ENCODE results near the gene VSX1.

The VSX1 gene

DNA sequence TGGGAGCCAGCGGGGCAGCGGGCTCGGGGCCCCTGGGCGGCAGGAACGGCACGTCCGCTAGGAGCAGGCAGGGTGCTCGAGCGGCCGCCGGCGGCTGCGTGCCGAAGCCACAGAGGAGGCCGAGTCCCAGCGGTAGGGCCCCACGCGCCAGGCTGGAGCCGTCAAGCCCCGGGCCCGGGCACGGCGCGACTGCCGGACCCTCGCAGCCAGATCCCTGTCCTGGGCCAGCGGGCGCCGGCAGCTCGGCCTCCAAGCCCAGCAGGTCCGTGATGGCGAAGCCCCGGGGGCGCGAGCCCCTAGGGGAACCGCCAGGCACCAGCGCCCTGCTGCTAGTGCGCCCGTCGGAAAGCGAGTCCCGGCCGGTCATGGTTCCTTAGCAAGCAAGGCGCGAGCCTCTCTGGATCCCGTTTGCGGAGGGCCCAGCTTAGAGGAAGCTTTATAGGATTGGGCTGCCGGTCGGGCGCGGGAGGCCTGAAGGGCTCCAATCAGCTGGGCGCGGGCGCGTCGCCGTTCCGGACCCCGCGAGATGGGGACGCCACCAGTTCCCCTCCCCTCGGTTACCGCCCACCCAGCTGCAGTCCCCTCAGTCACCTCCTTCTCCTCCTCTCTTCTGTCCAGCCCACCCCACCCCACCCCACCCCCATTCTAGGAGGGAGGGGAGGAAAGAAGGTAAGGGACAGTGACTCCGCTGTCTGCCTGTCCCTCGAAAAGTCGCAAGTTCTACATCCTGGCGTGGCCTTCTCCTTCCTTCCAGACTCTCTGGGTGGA is at the start of gene VSX1:
TSS of gene VSX1 (minus strand) at position 412 of the 768 bp plus-strand sequence. CDS start at position 367, 45 bp downstream.
- no peaks in the 10 kb centered on the region for H3K36me3 Mint-ChIP-seq (ENCODE audit: low read depth)
- no peak within 1 kb of the TSS for H3K4me3 Mint-ChIP-seq
- H3K4me1 Mint-ChIP-seq (ENCODE audit: low read depth), result peaks cover 7% of the 10 kb centered on the region
- no peak within 1 kb of the TSS for H3K27ac Mint-ChIP-seq
- H3K9me3 Mint-ChIP-seq, result no peaks in the 10 kb centered on the region
- H3K27me3 Mint-ChIP-seq (ENCODE audit: low read depth), result peaks cover 89% of the 10 kb centered on the region

DNA sequence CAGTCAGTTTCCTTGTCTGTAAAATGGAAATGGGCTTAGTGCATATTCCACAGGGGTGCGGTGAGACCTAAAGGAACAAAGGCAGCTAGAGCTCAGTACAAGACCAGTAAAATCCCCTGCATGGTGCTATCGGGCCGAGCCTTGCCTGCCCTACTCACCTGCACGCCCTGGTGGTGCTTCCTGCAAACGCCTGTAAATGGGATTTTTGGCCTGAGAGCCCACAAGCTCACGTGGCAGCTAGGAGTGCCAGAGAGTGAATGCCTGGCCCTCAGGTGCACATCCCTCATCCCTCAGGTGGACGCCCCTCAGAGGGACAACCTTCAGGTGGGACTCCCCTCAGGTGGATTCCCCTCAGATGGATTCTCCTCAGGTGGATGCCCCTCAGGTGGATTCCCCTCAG is 48.0 kb upstream of the VSX1 start:
- Mint-ChIP-seq H3K27me3 (ENCODE audit: low read depth) (no peaks in the 10 kb centered on the region), H3K27ac (no peak overlapping the region), H3K4me3 (no peak overlapping the region), H3K36me3 (ENCODE audit: low read depth) (no peaks in the 10 kb centered on the region), H3K4me1 (ENCODE audit: low read depth) (no peaks in the 10 kb centered on the region), H3K9me3 (no peaks in the 10 kb centered on the region)

DNA sequence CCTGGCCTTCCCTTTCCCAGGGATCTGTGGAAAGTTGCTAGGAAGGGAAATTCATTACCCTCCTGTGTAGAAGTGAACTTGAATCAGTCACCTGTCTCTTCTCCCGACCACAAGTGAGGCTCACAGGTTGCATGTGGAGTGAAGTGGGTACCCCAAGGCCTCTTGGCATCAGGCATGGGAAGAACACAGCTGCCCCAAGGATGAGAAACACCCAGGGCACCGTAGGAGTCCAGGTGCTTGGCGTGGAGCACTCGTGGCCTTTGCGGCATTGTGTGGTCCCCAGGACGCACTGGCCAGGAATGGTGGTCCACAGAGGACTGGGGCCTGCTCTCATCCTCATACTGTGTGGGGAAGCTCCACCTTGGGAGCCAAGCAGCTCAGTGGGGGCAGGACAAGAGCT is 47.5 kb upstream of the VSX1 start:
- Mint-ChIP-seq H3K36me3 (ENCODE audit: low read depth) (no peaks in the 10 kb centered on the region), H3K4me3 (no peak overlapping the region), H3K9me3 (no peaks in the 10 kb centered on the region), H3K4me1 (ENCODE audit: low read depth) (no peaks in the 10 kb centered on the region), H3K27ac (no peak overlapping the region), H3K27me3 (ENCODE audit: low read depth) (no peaks in the 10 kb centered on the region)

DNA sequence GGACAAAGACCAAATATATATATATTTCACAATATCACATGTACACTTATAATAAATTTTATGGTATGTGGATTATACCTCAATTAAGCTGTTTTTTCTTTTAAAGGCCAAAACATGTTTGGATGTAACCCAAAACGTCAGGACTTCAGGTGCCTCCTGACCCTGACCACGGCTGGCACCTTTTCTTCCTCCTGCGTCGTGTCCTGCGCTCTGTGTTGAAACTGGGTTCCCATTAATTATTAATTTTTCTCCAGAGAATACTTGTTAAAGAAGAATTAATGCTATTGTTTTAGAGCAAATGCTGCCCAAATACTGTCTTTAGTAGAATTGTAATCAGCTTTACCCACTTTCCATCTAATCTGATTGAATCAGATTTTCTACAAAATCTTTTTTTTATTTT is 46.7 kb upstream of the VSX1 start:
- no peaks in the 10 kb centered on the region for H3K4me1 Mint-ChIP-seq (ENCODE audit: low read depth)
- no peak overlapping the region for H3K4me3 Mint-ChIP-seq
- H3K27me3 Mint-ChIP-seq (ENCODE audit: low read depth), result no peaks in the 10 kb centered on the region
- H3K9me3 Mint-ChIP-seq, result no peaks in the 10 kb centered on the region
- H3K27ac Mint-ChIP-seq, result no peak overlapping the region
- H3K36me3 Mint-ChIP-seq (ENCODE audit: low read depth), result no peaks in the 10 kb centered on the region

DNA sequence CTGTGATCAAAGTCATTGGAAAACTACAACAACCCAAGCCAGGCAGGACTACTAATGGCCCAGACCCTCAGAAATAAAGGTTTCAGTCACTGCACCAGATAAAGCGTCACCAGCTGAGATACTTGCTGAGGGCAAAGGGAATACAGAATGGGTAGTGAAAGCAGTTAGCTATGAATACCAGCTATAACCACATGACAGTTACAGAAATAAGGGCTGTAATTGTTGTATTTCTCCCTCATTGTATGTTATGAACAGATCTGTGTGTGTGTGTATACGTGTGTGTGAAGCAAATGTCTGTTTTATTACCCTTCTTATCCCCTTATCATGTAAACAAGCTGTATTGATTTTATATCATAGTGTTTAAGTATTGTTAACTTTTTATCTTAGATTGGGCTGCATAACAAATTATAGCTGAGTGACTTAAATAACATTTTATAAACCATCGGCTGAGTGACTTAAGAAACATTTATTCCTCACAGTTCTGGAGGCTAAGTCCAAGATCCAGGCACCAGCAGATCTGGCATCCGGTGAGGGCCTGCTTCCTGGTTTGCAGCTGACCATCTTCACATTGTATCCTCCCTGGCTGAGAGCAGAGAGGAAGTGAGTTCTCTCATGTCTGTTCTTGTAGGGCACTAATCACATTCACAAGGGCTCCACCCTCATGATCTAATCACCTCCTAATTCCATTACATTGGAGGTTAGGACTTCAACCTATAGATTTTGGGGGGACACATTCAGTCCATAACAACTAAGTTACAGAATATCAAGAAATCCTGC is 46.0 kb upstream of the VSX1 start:
- no peaks in the 10 kb centered on the region for H3K36me3 Mint-ChIP-seq (ENCODE audit: low read depth)
- no peaks in the 10 kb centered on the region for H3K27me3 Mint-ChIP-seq (ENCODE audit: low read depth)
- H3K27ac Mint-ChIP-seq, result no peak overlapping the region
- H3K4me1 Mint-ChIP-seq (ENCODE audit: low read depth), result no peaks in the 10 kb centered on the region
- H3K4me3 Mint-ChIP-seq, result no peak overlapping the region
- no peaks in the 10 kb centered on the region for H3K9me3 Mint-ChIP-seq

DNA sequence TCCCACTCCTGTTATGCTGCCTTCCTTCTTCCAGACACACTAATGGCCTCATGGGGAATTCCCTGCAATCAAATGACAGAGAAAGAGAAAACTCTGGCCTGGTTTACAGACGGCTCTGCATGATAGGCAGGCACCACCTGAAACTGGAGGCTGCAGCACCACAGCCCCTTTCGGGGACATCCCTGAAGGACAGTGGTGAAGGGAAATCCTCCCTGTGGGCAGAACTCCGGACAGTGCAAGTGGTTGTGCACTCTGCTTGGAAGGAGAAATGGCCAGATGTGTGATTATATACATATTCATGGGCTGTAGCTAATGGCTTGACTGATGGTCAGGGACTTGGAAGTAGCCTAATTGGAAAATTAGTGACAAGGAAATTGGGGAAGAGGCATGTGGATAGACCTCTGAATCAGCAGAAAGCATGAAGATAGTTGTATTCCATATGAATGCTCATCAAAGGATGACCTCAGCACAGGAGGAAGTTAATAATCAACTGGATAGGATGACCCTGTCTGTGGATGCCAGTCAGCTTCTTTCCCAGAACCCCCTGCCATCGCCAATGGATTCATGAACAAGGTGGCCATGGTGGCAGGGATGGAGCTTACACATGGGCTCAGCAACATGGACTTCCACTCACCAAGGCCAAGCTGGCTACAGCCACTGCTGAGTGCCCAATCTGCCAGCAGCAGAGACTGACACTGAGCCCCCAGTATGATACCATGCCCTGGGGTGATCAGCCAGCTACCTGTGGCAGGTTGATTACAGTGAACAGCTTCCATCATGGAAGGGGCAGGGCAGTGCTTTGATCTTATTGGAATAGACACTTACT is 44.5 kb upstream of the VSX1 start:
- H3K27ac Mint-ChIP-seq, result no peak overlapping the region
- peaks cover 7% of the 10 kb centered on the region for H3K27me3 Mint-ChIP-seq (ENCODE audit: low read depth)
- no peak overlapping the region for H3K4me3 Mint-ChIP-seq
- no peaks in the 10 kb centered on the region for H3K9me3 Mint-ChIP-seq
- H3K36me3 Mint-ChIP-seq (ENCODE audit: low read depth), result no peaks in the 10 kb centered on the region
- no peaks in the 10 kb centered on the region for H3K4me1 Mint-ChIP-seq (ENCODE audit: low read depth)

DNA sequence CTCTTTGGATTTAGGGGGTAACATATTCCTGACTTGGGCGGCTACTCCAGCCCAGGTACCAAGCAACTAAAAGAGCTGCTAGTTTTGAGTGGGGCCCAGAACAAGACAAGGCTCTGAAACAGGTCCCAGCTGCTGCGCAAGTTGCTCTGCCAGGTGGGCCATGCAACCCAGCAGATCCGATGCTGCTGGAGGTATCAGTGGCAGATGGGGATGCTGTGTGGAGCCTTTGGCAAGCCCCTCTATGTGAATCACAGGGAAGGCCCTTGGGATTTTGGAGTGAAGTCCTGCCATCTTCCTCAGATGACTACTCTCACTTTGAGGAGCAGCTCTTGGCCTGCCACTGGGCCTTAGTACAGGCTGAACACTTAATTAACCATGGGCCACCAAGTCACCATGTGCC is 43.7 kb upstream of the VSX1 start:
- H3K36me3 Mint-ChIP-seq (ENCODE audit: low read depth), result no peaks in the 10 kb centered on the region
- no peaks in the 10 kb centered on the region for H3K9me3 Mint-ChIP-seq
- H3K27ac Mint-ChIP-seq, result no peak overlapping the region
- no peak overlapping the region for H3K4me3 Mint-ChIP-seq
- H3K4me1 Mint-ChIP-seq (ENCODE audit: low read depth), result no peaks in the 10 kb centered on the region
- H3K27me3 Mint-ChIP-seq (ENCODE audit: low read depth), result peaks cover 10% of the 10 kb centered on the region

DNA sequence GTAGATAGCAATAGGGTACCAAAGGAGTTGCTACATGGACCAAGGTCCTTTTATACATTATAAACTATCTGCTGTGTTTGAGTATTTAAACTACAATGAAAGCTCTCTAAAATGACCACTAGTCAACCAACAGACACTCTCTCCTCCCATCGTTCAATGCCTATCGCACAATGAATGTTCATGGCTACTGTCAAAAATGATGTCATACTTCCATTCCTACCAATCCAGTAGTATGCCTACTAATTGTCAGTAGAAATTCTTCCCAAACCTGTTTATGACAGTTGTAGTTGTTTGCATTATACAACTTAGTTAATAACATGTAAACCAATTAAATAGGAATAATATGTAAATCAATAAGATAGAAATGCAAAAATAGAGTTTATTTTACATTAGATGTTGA is 39.0 kb upstream of the VSX1 start:
- no peak overlapping the region for H3K4me3 Mint-ChIP-seq
- H3K9me3 Mint-ChIP-seq, result no peaks in the 10 kb centered on the region
- no peak overlapping the region for H3K27ac Mint-ChIP-seq
- H3K4me1 Mint-ChIP-seq (ENCODE audit: low read depth), result no peaks in the 10 kb centered on the region
- H3K27me3 Mint-ChIP-seq (ENCODE audit: low read depth), result peaks cover 14% of the 10 kb centered on the region
- no peaks in the 10 kb centered on the region for H3K36me3 Mint-ChIP-seq (ENCODE audit: low read depth)

DNA sequence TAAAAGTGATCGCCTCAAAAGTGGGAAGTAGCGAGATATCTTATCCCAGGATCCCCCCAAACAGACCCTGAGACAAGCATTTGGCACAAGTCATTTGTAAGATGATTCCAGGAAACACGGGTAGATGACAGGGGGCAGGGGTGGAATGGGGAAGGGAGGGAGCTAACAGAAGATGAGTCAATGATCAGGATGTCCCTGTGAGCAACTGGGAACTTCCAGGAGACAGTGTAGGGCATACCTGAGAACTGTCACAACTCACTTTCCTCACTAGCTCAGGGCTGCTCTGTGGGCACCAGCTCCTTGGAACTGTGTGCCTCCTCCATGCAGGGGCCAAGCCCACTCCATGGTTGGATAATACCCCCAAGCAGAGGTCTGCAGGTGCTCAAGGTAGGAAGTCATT is 38.5 kb upstream of the VSX1 start:
- H3K4me3 Mint-ChIP-seq, result no peak overlapping the region
- H3K27ac Mint-ChIP-seq, result no peak overlapping the region
- H3K27me3 Mint-ChIP-seq (ENCODE audit: low read depth), result peaks cover 14% of the 10 kb centered on the region
- H3K9me3 Mint-ChIP-seq, result no peaks in the 10 kb centered on the region
- no peaks in the 10 kb centered on the region for H3K36me3 Mint-ChIP-seq (ENCODE audit: low read depth)
- no peaks in the 10 kb centered on the region for H3K4me1 Mint-ChIP-seq (ENCODE audit: low read depth)

DNA sequence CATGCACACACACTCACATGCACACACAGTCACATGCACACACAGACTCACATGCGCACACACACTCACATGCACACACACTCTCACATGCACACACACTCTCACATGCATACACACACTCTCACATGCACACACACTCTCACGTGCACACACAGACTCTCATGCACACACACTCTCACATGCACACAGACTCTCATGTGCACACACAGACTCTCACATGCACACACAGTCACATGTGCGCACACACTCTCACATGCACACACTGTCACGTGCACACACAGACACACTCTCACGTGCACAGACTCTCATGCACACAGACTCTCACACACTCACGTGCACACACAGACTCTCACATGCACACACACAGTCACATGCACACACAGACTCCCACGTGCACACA is 36.6 kb upstream of the VSX1 start:
- H3K36me3 Mint-ChIP-seq (ENCODE audit: low read depth), result no peaks in the 10 kb centered on the region
- no peaks in the 10 kb centered on the region for H3K9me3 Mint-ChIP-seq
- no peak overlapping the region for H3K27ac Mint-ChIP-seq
- H3K4me3 Mint-ChIP-seq, result no peak overlapping the region
- no peaks in the 10 kb centered on the region for H3K4me1 Mint-ChIP-seq (ENCODE audit: low read depth)
- H3K27me3 Mint-ChIP-seq (ENCODE audit: low read depth), result peaks cover 19% of the 10 kb centered on the region

DNA sequence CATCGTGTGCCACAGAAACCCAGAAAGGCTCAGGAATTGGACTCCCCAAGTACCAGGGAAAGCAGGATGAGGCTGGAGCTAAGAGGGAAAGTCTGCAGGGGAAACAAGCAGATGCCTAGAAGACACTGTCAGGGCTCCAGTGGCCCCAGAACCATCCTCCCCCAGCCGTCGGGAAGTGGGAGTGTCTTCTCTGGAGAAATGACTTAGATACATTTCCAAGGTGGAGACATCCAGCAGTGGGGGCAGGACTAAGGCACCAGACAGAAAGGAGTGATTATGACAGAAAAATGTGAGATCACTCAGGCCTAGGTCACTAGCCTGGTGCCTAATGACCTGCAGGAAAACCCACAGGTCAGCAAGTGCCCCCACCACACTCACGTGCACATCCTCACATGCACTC is 36.0 kb upstream of the VSX1 start:
- H3K27me3 Mint-ChIP-seq (ENCODE audit: low read depth), result peaks cover 19% of the 10 kb centered on the region
- H3K4me1 Mint-ChIP-seq (ENCODE audit: low read depth), result no peaks in the 10 kb centered on the region
- no peak overlapping the region for H3K4me3 Mint-ChIP-seq
- H3K9me3 Mint-ChIP-seq, result no peaks in the 10 kb centered on the region
- no peak overlapping the region for H3K27ac Mint-ChIP-seq
- H3K36me3 Mint-ChIP-seq (ENCODE audit: low read depth), result no peaks in the 10 kb centered on the region

DNA sequence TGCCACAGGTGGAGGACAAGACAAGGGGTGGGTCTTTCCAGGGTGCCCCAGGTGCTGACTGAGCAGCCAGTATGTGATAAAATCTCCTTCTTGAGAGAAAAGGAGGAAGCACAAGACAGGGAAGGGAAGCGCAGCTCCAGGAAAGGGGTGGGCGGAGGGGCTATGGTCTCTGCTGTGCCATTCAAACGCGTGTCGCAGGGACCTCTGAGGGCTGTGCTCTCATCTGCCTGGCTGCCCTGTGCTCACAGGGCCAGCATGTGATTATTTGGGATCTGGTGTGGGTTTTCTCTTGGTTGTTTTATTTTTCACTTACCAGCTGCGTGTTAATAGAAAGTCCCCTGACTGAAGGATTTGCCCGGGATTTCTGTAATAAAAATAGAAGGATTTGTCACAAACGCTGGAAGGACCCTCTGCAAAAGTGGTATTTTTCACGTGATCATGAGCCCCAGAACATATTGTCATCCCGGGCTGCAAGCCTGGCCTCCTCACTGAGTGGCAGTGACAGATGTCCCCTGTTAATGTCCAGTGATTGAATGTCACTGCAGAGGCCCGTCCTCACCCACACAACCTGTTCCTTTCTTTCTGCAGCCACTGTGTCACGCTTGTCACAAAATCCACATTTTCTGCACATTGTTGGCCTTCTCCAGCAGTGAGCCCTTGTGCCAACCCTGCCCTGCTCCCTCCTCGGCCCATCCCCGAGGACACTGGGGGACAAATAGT is 35.0 kb upstream of the VSX1 start:
- no peak overlapping the region for H3K27ac Mint-ChIP-seq
- H3K9me3 Mint-ChIP-seq, result no peaks in the 10 kb centered on the region
- no peak overlapping the region for H3K4me3 Mint-ChIP-seq
- H3K27me3 Mint-ChIP-seq (ENCODE audit: low read depth), result peaks cover 13% of the 10 kb centered on the region
- H3K4me1 Mint-ChIP-seq (ENCODE audit: low read depth), result no peaks in the 10 kb centered on the region
- no peaks in the 10 kb centered on the region for H3K36me3 Mint-ChIP-seq (ENCODE audit: low read depth)

DNA sequence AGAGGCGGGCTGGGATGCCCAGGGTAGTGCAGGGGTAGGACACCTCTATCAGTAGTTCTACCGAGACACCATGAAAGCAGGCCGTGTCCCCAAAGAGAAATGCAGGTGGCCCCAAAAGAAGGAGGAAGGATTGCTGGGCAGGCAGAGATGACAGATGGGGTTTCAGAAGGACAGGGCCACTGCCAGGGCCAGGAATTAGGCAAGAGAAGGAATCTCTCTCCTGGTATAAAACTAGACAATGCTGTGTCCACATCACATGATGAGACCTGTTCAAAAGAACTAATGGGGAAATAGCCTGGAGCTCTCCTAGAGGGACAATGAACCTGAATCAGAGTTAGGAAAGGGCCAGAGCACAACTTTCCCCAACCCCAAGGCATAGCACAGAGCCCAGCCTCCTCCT is 21.6 kb upstream of the VSX1 start:
- Mint-ChIP-seq H3K4me3 (no peak overlapping the region), H3K27me3 (ENCODE audit: low read depth) (peaks cover 25% of the 10 kb centered on the region), H3K9me3 (no peaks in the 10 kb centered on the region), H3K4me1 (ENCODE audit: low read depth) (peaks cover 4% of the 10 kb centered on the region), H3K27ac (no peak overlapping the region), H3K36me3 (ENCODE audit: low read depth) (no peaks in the 10 kb centered on the region)

DNA sequence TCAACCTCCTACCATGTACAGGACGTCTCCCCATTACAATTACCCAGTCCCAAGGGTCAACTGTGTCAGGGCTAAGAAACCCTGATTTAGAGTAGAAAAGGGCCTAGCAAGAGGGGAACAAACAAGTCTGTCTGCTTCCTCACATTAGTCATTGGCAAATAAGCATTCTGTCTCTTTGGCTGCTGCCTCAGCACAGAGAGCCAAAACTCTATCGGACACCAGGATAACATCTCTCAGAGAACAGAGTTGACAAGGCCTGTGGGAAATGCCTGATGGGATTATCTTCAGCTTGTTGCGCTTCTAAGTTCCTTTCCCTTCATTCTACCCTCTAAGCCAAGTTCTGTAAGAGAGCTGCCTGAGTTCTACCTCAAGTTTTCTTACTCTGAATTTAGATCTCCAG is 19.0 kb upstream of the VSX1 start:
- Mint-ChIP-seq H3K27ac (no peak overlapping the region), H3K36me3 (ENCODE audit: low read depth) (no peaks in the 10 kb centered on the region), H3K4me3 (no peak overlapping the region), H3K9me3 (no peaks in the 10 kb centered on the region), H3K27me3 (ENCODE audit: low read depth) (peaks cover 9% of the 10 kb centered on the region), H3K4me1 (ENCODE audit: low read depth) (peaks cover 4% of the 10 kb centered on the region)
